K562 (cell line): ENCODE results near the gene DNAJC1. TPM values are rescaled to one million over a fixed set of nuclear protein-coding genes. Genes with fewer than 3 reads are reported as not detected.

Experiments used
- ATAC-seq: fragments of 200-7000 bp; cut with Tn5 transposase; 3 replicates; pipeline ENCODE4 v1.9.1; 2020; ENCODE audit warnings: moderate library complexity
- Bru-seq: library from RNA; stranded (reverse); fragments of 400-500 nt; gene quantifications from one replicate; lab custom pipeline; 2021; lab: Mats Ljungman, UMichigan
- BruChase-seq, 2 experiments: library from RNA; stranded (reverse); fragments of 400-500 nt; gene quantifications; one replicate each; lab custom pipeline; 2021; lab: Mats Ljungman, UMichigan
- BruUV-seq: library from RNA; stranded (reverse); fragments of 400-500 nt; replicated peaks from 2 replicates; lab custom pipeline; 2021; lab: Mats Ljungman, UMichigan
- CTCF ChIA-PET: fragments of 300-600 bp; formaldehyde crosslinking; extraction: SDS; loops from one replicate; lab custom pipeline; 2021; ENCODE audit warnings: low intra/inter-chr PET ratio; lab: Yijun Ruan, JAX
- POLR2A ChIA-PET: fragments of 300-600, 350-650 bp; sonication (Branson Sonifier 250); formaldehyde crosslinking; extraction: SDS; loops from one replicate; lab custom pipeline; 2021; ENCODE audit warnings: antibody characterized with exemption, inconsistent platforms; lab: Yijun Ruan, JAX
- DNase-seq, 4 experiments: peaks; one replicate each; pipeline versions ENCODE4 v3.0.0 to v3.0.0-alpha.2; 2011 to 2018; ENCODE audit warnings: low spot score in 3 of 4, mixed read lengths in 3 of 4; ENCODE audit errors: extremely low read depth in 1 of 4
- FAIRE-seq: peaks from 2 replicates; lab custom pipeline; 2011; peaks lifted over from hg19 to GRCh38; lab: Jason Lieb, UNC
- H2AFZ ChIP-seq: 2 replicates; pipeline ENCODE4 v1.6.0; 2011; ENCODE audit warnings: low read depth, low read length, control low read depth, inconsistent platforms
- H3K27ac ChIP-seq: fragments of 200-600 bp; 3 replicates; pipeline ENCODE4 v1.8.0; 2011; ENCODE audit warnings: low read depth, mild to moderate bottlenecking, control low read depth, inconsistent platforms, low read length, moderate library complexity, mixed read lengths; ENCODE audit errors: extremely low read depth
- H3K27me3 ChIP-seq, 2 experiments: fragments of 300-600 bp in 1 of 2; 2 replicates in 1 of 2; 3 replicates in 1 of 2; pipeline versions ENCODE4 v1.6.0 to v1.8.0; 2011; ENCODE audit warnings: inconsistent platforms in 2 of 2, low read length in 2 of 2, mild to moderate bottlenecking in 1 of 2, mixed read lengths in 1 of 2, moderate library complexity in 1 of 2; ENCODE audit not compliant: control insufficient read depth in 2 of 2, insufficient read depth in 2 of 2
- H3K36me3 ChIP-seq: fragments of 300-600 bp; 3 replicates; pipeline ENCODE4 v1.8.0; 2011; ENCODE audit warnings: mild to moderate bottlenecking, low read length, inconsistent platforms; ENCODE audit not compliant: control insufficient read depth, insufficient read depth
- H3K4me1 ChIP-seq, 2 experiments: fragments of 200-600 bp in 1 of 2; replicated peaks in 1 of 2; 2 replicates in 1 of 2; 3 replicates in 1 of 2; pipeline versions ENCODE4 v1.5.1 to v1.8.0; 2011; ENCODE audit warnings: inconsistent platforms in 2 of 2, low read length in 2 of 2, mild to moderate bottlenecking in 1 of 2, mixed read lengths in 1 of 2, moderate library complexity in 1 of 2; ENCODE audit not compliant: control insufficient read depth in 2 of 2, insufficient read depth in 2 of 2
- H3K4me2 ChIP-seq: 2 replicates; pipeline ENCODE4 v1.6.1; 2011; ENCODE audit warnings: low read length, control low read depth, inconsistent platforms, mixed read lengths; ENCODE audit not compliant: insufficient read depth
- H3K4me3 ChIP-seq: fragments of 200-600 bp; sonication (generic), shearing (Covaris generic); 2 replicates; pipeline ENCODE4 v1.5.1; 2016; ENCODE audit warnings: control low read depth, inconsistent platforms
- H3K79me2 ChIP-seq: fragments of 200-600 bp; 3 replicates; pipeline ENCODE4 v1.8.0; 2011; ENCODE audit warnings: low read length, inconsistent platforms; ENCODE audit not compliant: control insufficient read depth, insufficient read depth
- H3K9ac ChIP-seq, 2 experiments: 2 replicates each; pipeline versions ENCODE4 v1.6.0 to v1.6.1; 2011; ENCODE audit warnings: low read depth in 2 of 2, low read length in 2 of 2, control low read depth in 1 of 2, inconsistent platforms in 1 of 2, mild to moderate bottlenecking in 1 of 2, mixed read lengths in 1 of 2; ENCODE audit not compliant: insufficient read depth in 1 of 2
- H3K9me1 ChIP-seq: one replicate; pipeline ENCODE4 v1.6.0; 2011; ENCODE audit warnings: inconsistent platforms, mild to moderate bottlenecking, low read length, moderate library complexity; ENCODE audit not compliant: control insufficient read depth, insufficient read depth
- H3K9me3 ChIP-seq: replicated peaks from 2 replicates; pipeline ENCODE4 v1.5.1; 2011; ENCODE audit warnings: low read depth, low read length, inconsistent platforms; ENCODE audit not compliant: control insufficient read depth, insufficient read depth
- H4K20me1 ChIP-seq: replicated peaks from 2 replicates; pipeline ENCODE4 v1.6.1; 2011; ENCODE audit warnings: low read length, inconsistent platforms, mixed read lengths; ENCODE audit not compliant: control insufficient read depth, insufficient read depth
- CBFA2T2 ChIP-seq: fragments of 450-650 bp; conservative IDR thresholded peaks from 2 replicates; pipeline ENCODE4 v1.6.1; 2017; ENCODE audit warnings: mild to moderate bottlenecking
- CBX8 ChIP-seq: fragments of 200-600 bp; sonication (generic); IDR thresholded peaks from 2 replicates; pipeline ENCODE4 v1.6.1; 2012; ENCODE audit warnings: borderline replicate concordance, mixed run types, low read depth, mild to moderate bottlenecking, moderate library complexity, mixed read lengths, low read length, control low read depth, inconsistent platforms; ENCODE audit not compliant: poor library complexity, severe bottlenecking; ENCODE audit errors: extremely low read depth
- CREB1 ChIP-seq, 2 experiments: sonication (generic) in 1 of 2; formaldehyde crosslinking in 1 of 2; IDR thresholded peaks; 2 replicates each; pipeline versions ENCODE4 v1.6.1 to v1.8.0; 2012 to 2022; ENCODE audit warnings: inconsistent platforms in 1 of 2, mild to moderate bottlenecking in 1 of 2, missing genetic modification reagents in 1 of 2, moderate library complexity in 1 of 2
- CTBP1 ChIP-seq: fragments of 450-650 bp; IDR thresholded peaks from 2 replicates; pipeline ENCODE4 v1.6.1; 2016; ENCODE audit warnings: borderline replicate concordance
- E2F4 ChIP-seq: sonication (generic); formaldehyde crosslinking; IDR thresholded peaks from 2 replicates; pipeline ENCODE4 v1.8.0; 2022; ENCODE audit warnings: mild to moderate bottlenecking, low read depth, missing genetic modification reagents
- PRPF4 ChIP-seq: fragments of 200-400 bp; formaldehyde crosslinking; IDR thresholded peaks from one replicate; pipeline ENCODE4 v1.6.1; 2017; ENCODE audit warnings: low read length, low read depth, mild to moderate bottlenecking; ENCODE audit not compliant: insufficient read depth, poor library complexity, severe bottlenecking
- TRIM25 ChIP-seq: fragments of 450-650 bp; IDR thresholded peaks from 2 replicates; pipeline ENCODE4 v1.7.0; 2016; ENCODE audit warnings: borderline replicate concordance
- U2AF1 ChIP-seq: fragments of 200-400 bp; formaldehyde crosslinking; optimal IDR thresholded peaks from 2 replicates; pipeline ENCODE3; 2017; ENCODE audit warnings: mild to moderate bottlenecking, low read depth, low read length, moderate library complexity
- ZBTB12 ChIP-seq: fragments of 250-450 bp; sonication (Bioruptor Pico); IDR thresholded peaks from 2 replicates; pipeline ENCODE4 v1.4.0; 2020
- WGBS: fragments of 100-300 bp; shearing (Covaris generic); methylation state at CpG from one replicate; pipeline ENCODE4 v1.1.6; 2016; ENCODE audit warnings: low coverage, mixed read lengths; ENCODE audit not compliant: insufficient coverage; ENCODE audit errors: missing lambda C conversion rate; 5-methylcytosine and 5-hydroxymethylcytosine counted together
- in situ Hi-C: fragments of 300-500 bp; cut with MboI; formaldehyde crosslinking; loops from 4 replicates; pipeline ENCODE4 v1.15.0; 2018; ENCODE audit warnings: inconsistent platforms, mixed read lengths
- intact Hi-C: fragments of 100-400 bp; cut with micrococcal nuclease; formaldehyde crosslinking; loops from 2 replicates; pipeline ENCODE4 v1.14.2; 2022
- long read RNA-seq, 3 experiments: library from polyadenylated mRNA in 2 of 3; library from RNA in 1 of 3; unstranded in 2 of 3; stranded (forward) in 1 of 3; transcript quantifications; one replicate each; pipeline ENCODE4 v2.0.0, GENCODE V29; 2019 to 2022
- polyA minus RNA-seq, 3 experiments: library from RNA; depleted of rRNA, polyadenylated mRNA; stranded (reverse); fragments of >200 nt; gene quantifications; 2 replicates each; pipeline ENCODE4 v1.2.3, GENCODE V29; 2011
- polyA plus RNA-seq, 8 experiments: library from polyadenylated mRNA; depleted of rRNA in 4 of 8; stranded (reverse) in 5 of 8; unstranded in 3 of 8; fragments of >200 nt; fragmentation: Nextera tagmentation in 2 of 8; fragmentation: Illumina TruSeq in 1 of 8; extraction: Ambion mirVana in 2 of 8; extraction: Trizol in 1 of 8; gene quantifications; 2 replicates each; pipeline versions ENCODE4 v1.2.1 to v1.2.3, GENCODE V29; 2011 to 2014; ENCODE audit warnings: inconsistent platforms in 1 of 8, missing spikeins in 1 of 8
- total RNA-seq, 7 experiments: library from RNA; depleted of rRNA in 6 of 7; stranded (reverse); fragments of >200 nt in 6 of 7; fragmentation: Illumina TruSeq in 2 of 7; extraction: Trizol in 2 of 7; gene quantifications; 2 replicates each; pipeline versions ENCODE4 v1.2.1 to v1.2.3, GENCODE V29; 2011 to 2021; ENCODE audit warnings: low replicate concordance in 1 of 7

The DNAJC1 gene
- total RNA-seq (2011; cell fraction: chromatin; rRNA removed; ENCODE audit: low replicate concordance): 29.4 and 61.1 TPM in 2 replicates
- 34.9 and 39.7 TPM in 2 replicates for total RNA-seq (2011; cell fraction: nucleolus; rRNA removed)
- total RNA-seq (2011; cell fraction: nucleoplasm; rRNA removed): 35.4 and 45.9 TPM in 2 replicates
- 57.7 and 77.6 TPM in 2 replicates for total RNA-seq (2014; rRNA removed)
- total RNA-seq (2014; rRNA removed; fragmentation: Illumina TruSeq; extraction: Trizol): 40.3 and 46.3 TPM in 2 replicates
- total RNA-seq (2015; rRNA removed; fragmentation: Illumina TruSeq; extraction: Trizol): 43.7 and 47.5 TPM in 2 replicates
- total RNA-seq (2021): 36.4 and 39.6 TPM in 2 replicates
- 57.6 and 63.4 TPM in 2 replicates for polyA plus RNA-seq (2011; rRNA removed)
- polyA plus RNA-seq (2011; cell fraction: cytosol; rRNA removed): 21.2 and 30.8 TPM in 2 replicates
- polyA plus RNA-seq (2011; cell fraction: nucleus; rRNA removed): 23.2 and 30.1 TPM in 2 replicates
- polyA plus RNA-seq (2012): 30.9 and 42.9 TPM in 2 replicates
- polyA plus RNA-seq (2014; fragmentation: Illumina TruSeq; extraction: Trizol): 39.7 and 52.9 TPM in 2 replicates
- 1 to 10 TPM; 5.4 to 6.5 TPM for polyA plus RNA-seq (2014; fragmentation: Nextera tagmentation; extraction: Ambion mirVana)
- 45.4 and 60.6 TPM in 2 replicates for polyA plus RNA-seq (2014; rRNA removed)
- 44.3 and 45.7 TPM in 2 replicates for polyA minus RNA-seq (2011; rRNA and poly(A)+ RNA removed)
- 18.0 and 26.0 TPM in 2 replicates for polyA minus RNA-seq (2011; cell fraction: cytosol; rRNA and poly(A)+ RNA removed)
- 39.7 and 46.4 TPM in 2 replicates for polyA minus RNA-seq (2011; cell fraction: nucleus; rRNA and poly(A)+ RNA removed)
- percentile 83 among the genes with signal in this experiment for Bru-seq, nascent RNA
- BruChase-seq, experiment 1, labeled RNA remaining after a 2-hour chase: percentile 86 among the genes with signal in this experiment
- BruChase-seq, experiment 2, labeled RNA remaining after a 6-hour chase: percentile 83 among the genes with signal in this experiment
- long read RNA-seq, experiment 1, transcript DNAJC1-202 (12 exons, 2,106 nt): major isoform, 54 of 186 reads
- long read RNA-seq, experiment 1, partial matches to known transcripts: 70 of 186 reads
- long read RNA-seq, experiment 1, other reads (novel, unspliced or antisense): 62 of 186 reads
- long read RNA-seq, experiment 2, transcript DNAJC1-202 (12 exons, 2,106 nt): major isoform, 11 of 45 reads
- long read RNA-seq, experiment 2, partial matches to known transcripts: 25 of 45 reads
- long read RNA-seq, experiment 2, other reads (novel, unspliced or antisense): 9 of 45 reads
- long read RNA-seq, experiment 3, transcript DNAJC1-202 (12 exons, 2,106 nt): major isoform, 7 of 66 reads
- long read RNA-seq, experiment 3, partial matches to known transcripts: 30 of 66 reads
- long read RNA-seq, experiment 3, other reads (novel, unspliced or antisense): 29 of 66 reads

GRCh38 chr10:22003177-22003963 lies at the start of gene DNAJC1:
TSS of gene DNAJC1 (minus strand) at chr10:22003730. CDS start at chr10:22003434, 296 bp downstream.
- POLR2A ChIA-PET: interaction anchor here (0.5 to 2.5 kb wide), 19 partner anchors 10 to 848 kb away, joined by 3 to 15 read pairs (median 3); partner anchors contain the start of gene COMMD3
- under 1% methylated on average over 51 of the region's 83 CpGs for WGBS
- Histone ChIP-seq H3K9me3 (no peaks in the 10 kb centered on the region), H4K20me1 (no peaks in the 10 kb centered on the region), H3K9me1 (no peaks in the 10 kb centered on the region), H3K4me3 (peak within 1 kb of the TSS; percentile 85), H3K36me3 (no peaks in the 10 kb centered on the region; the same call in 2 of the 3 replicates), H3K79me2 (peaks cover 48% of the 10 kb centered on the region), H3K27me3 (no peaks in the 10 kb centered on the region), H2AFZ (peak within 1 kb of the TSS; percentile 87), H3K27ac (peak within 1 kb of the TSS; percentile 87), H3K9ac (peak within 1 kb of the TSS; percentile 86 to 98), H3K4me1 (peaks cover 8 to 21% of the 10 kb centered on the region in 2 experiments), H3K4me2 (peak within 1 kb of the TSS; percentile 92)
- in situ Hi-C loops (loop anchor here (10.0 kb wide), 1 partner anchor 1061 kb away; no protein-coding TSS in a partner anchor), intact Hi-C loops (loop anchor here (5.0 kb wide), 1 partner anchor 129 kb away; no protein-coding TSS in a partner anchor)
- CTCF ChIA-PET: interaction anchor here (0.6 kb wide), 1 partner anchor 14 kb away, joined by 3 read pairs; no protein-coding TSS in a partner anchor
- no TSS peak for BruUV-seq
- peak; percentile 96 for ATAC-seq
- DNase-seq: peak; percentile 96 to 98 (median 97)
- peak; percentile 94 for FAIRE-seq
- peak; percentile 57; the same call in 1 of the 2 replicates for TF ChIP-seq CREB1 (IDR thresholded peaks at IDR 0.05)
- TF ChIP-seq CREB1 (CRISPR knock-in tag; IDR thresholded peaks at IDR 0.05): peak; percentile 69
- peak; percentile 65 for TF ChIP-seq CBFA2T2
- TF ChIP-seq ZBTB12 (CRISPR knock-in tag): peak; percentile 55
- no peak for TF ChIP-seq TRIM25
- peak; percentile 72; the same call in 1 of the 2 replicates for TF ChIP-seq CTBP1
- TF ChIP-seq E2F4 (CRISPR knock-in tag): no peak
- peak; percentile 54 for TF ChIP-seq U2AF1
- TF ChIP-seq CBX8: no peak
- TF ChIP-seq PRPF4: no peak
